CD14-positive monocyte (primary cell): Measurements from ENCODE around the gene SLC22A31. TPM values are rescaled to one million over a fixed set of nuclear protein-coding genes. Genes with fewer than 3 reads are reported as not detected.

Source experiments
- DNase-seq, 3 donors: peaks; one replicate each; pipeline ENCODE4 v3.0.0-alpha.2; 2011 to 2022
- H2AFZ ChIP-seq: 2 replicates; pipeline ENCODE4 v1.6.0; 2012; ENCODE audit warnings: mild to moderate bottlenecking, low read depth, low read length, inconsistent platforms; ENCODE audit not compliant: insufficient read depth, poor library complexity, severe bottlenecking
- H3K27ac ChIP-seq, 2 donors: 1 replicate in 1 of 2; 2 replicates in 1 of 2; pipeline ENCODE4 v1.5.1; 2012 to 2013; ENCODE audit warnings: low read length in 2 of 2, control low read depth in 1 of 2, inconsistent platforms in 1 of 2, low read depth in 1 of 2, mild to moderate bottlenecking in 1 of 2
- H3K27me3 ChIP-seq, 2 donors: one replicate each; pipeline versions ENCODE4 v1.6.0 to v1.6.1; 2011 to 2013; ENCODE audit warnings: low read length in 2 of 2; ENCODE audit not compliant: control insufficient read depth in 2 of 2, insufficient read depth in 2 of 2
- H3K36me3 ChIP-seq, 2 donors: replicated peaks in 1 of 2; 1 replicate in 1 of 2; 2 replicates in 1 of 2; pipeline versions ENCODE4 v1.5.1 to v1.6.1; 2012 to 2013; ENCODE audit warnings: low read length in 2 of 2, control low read depth in 1 of 2, inconsistent platforms in 1 of 2, mild to moderate bottlenecking in 1 of 2; ENCODE audit not compliant: insufficient read depth in 2 of 2, control insufficient read depth in 1 of 2
- H3K4me1 ChIP-seq, 2 donors: 1 replicate in 1 of 2; 2 replicates in 1 of 2; pipeline versions ENCODE4 v1.5.1 to v1.6.1; 2012 to 2013; ENCODE audit warnings: low read length in 2 of 2, control low read depth in 1 of 2, inconsistent platforms in 1 of 2, mild to moderate bottlenecking in 1 of 2, moderate library complexity in 1 of 2; ENCODE audit not compliant: insufficient read depth in 2 of 2, control insufficient read depth in 1 of 2
- H3K4me2 ChIP-seq: replicated peaks from 2 replicates; pipeline ENCODE3; 2012; ENCODE audit warnings: low read length, moderate library complexity, mild to moderate bottlenecking; ENCODE audit not compliant: poor library complexity, severe bottlenecking; ENCODE audit errors: extremely low read depth
- H3K4me3 ChIP-seq, 3 experiments: fragments of 200-600 bp in 1 of 3; sonication (generic) in 1 of 3; replicated peaks in 1 of 3; 1 replicate in 2 of 3; 2 replicates in 1 of 3; pipeline ENCODE4 v1.5.1; 2011 to 2013; ENCODE audit warnings: low read length in 3 of 3, mild to moderate bottlenecking in 3 of 3, control low read depth in 2 of 3, low read depth in 2 of 3, inconsistent platforms in 1 of 3, moderate library complexity in 1 of 3
- H3K79me2 ChIP-seq: 2 replicates; pipeline ENCODE4 v1.6.0; 2012; ENCODE audit warnings: mild to moderate bottlenecking, control low read depth, inconsistent platforms, low read length, moderate library complexity; ENCODE audit not compliant: insufficient read depth
- H3K9ac ChIP-seq: 2 replicates; pipeline ENCODE4 v1.6.0; 2017; ENCODE audit warnings: low read length, mild to moderate bottlenecking; ENCODE audit not compliant: insufficient read depth, poor library complexity, severe bottlenecking
- H3K9me3 ChIP-seq, 2 donors: replicated peaks in 1 of 2; 1 replicate in 1 of 2; 2 replicates in 1 of 2; pipeline versions ENCODE4 v1.5.1 to v1.6.1; 2012 to 2013; ENCODE audit warnings: low read length in 2 of 2, control low read depth in 1 of 2; ENCODE audit not compliant: control insufficient read depth in 1 of 2, insufficient read depth in 1 of 2
- H4K20me1 ChIP-seq: 2 replicates; pipeline ENCODE4 v1.6.0; 2012; ENCODE audit warnings: mild to moderate bottlenecking, low read length, control low read depth, moderate library complexity; ENCODE audit not compliant: insufficient read depth
- H3K27ac Mint-ChIP-seq, 7 donors: one replicate each; pipeline ENCODE4 v1.8.0; 2020; ENCODE audit warnings: mild to moderate bottlenecking in 7 of 7, mixed read lengths in 7 of 7, moderate library complexity in 6 of 7, inconsistent platforms in 2 of 7
- H3K27me3 Mint-ChIP-seq, 3 donors: one replicate each; pipeline ENCODE4 v1.8.0; 2021 to 2022; ENCODE audit warnings: low read depth in 3 of 3, mild to moderate bottlenecking in 3 of 3, mixed read lengths in 3 of 3, moderate library complexity in 3 of 3, inconsistent platforms in 1 of 3
- H3K36me3 Mint-ChIP-seq, 2 donors: one replicate each; pipeline ENCODE4 v1.8.0; 2020; ENCODE audit warnings: mixed read lengths in 2 of 2, inconsistent platforms in 1 of 2, mild to moderate bottlenecking in 1 of 2
- H3K4me1 Mint-ChIP-seq: one replicate; pipeline ENCODE4 v1.8.0; 2020; ENCODE audit warnings: mild to moderate bottlenecking, mixed read lengths
- H3K4me3 Mint-ChIP-seq, 2 donors: one replicate each; pipeline ENCODE4 v1.8.0; 2020; ENCODE audit warnings: mild to moderate bottlenecking in 2 of 2, mixed read lengths in 2 of 2, moderate library complexity in 1 of 2
- H3K9me3 Mint-ChIP-seq, 7 donors: one replicate each; pipeline ENCODE4 v1.8.0; 2020 to 2022; ENCODE audit warnings: mixed read lengths in 7 of 7, mild to moderate bottlenecking in 6 of 7, moderate library complexity in 6 of 7, inconsistent platforms in 2 of 7
- WGBS: methylation state at CpG from one replicate; pipeline ENCODE4 v1.1.5; 2013; ENCODE audit warnings: missing lambda C conversion rate; ENCODE audit not compliant: insufficient coverage; 5-methylcytosine and 5-hydroxymethylcytosine counted together
- intact Hi-C, 2 donors: fragments of 100-400 bp; cut with micrococcal nuclease; formaldehyde crosslinking; loops; one replicate each; pipeline versions ENCODE4 v1.15.0 to v1.15.1; 2023
- polyA plus RNA-seq, 3 donors: library from polyadenylated mRNA; depleted of rRNA in 1 of 3; unstranded in 2 of 3; stranded (reverse) in 1 of 3; fragments of 300-500 nt in 2 of 3; fragments of >200 nt in 1 of 3; fragmentation: Illumina TruSeq in 2 of 3; gene quantifications; 1 replicate in 2 of 3; 2 replicates in 1 of 3; pipeline ENCODE4 v1.2.3, GENCODE V29; 2012 to 2021
- TF ChIP-seq, protein P1 (sequence below): fragments of 200-600 bp; IDR thresholded peaks from one replicate; pipeline ENCODE4 v1.8.0; 2022; ENCODE audit warnings: antibody characterized with exemption, mild to moderate bottlenecking

The SLC22A31 gene
- polyA plus RNA-seq, 3 donors, result 0.29 TPM; not detected in 2

DNA sequence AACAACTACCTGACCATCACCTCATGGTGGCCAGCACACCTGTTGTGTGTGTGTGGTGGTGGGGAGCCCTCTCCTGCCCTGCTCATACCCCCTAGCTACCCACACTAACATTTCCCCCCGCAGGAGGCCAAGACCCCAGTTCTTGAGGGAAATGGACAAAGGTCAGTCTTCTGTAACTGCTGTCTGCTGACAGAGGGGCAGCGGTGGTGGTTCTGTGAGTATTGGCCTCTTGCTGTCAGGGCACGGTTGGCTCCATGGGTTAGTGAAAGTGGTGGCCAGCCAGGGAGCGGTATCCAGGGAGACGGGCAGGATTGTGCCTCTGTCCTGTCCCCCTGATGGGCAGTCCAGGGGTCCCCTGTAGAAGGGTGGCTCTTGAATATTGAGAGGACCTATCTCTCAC, 43.3 kb upstream of the SLC22A31 start:
- Histone ChIP-seq H3K9ac (no peak overlapping the region), H3K27ac (no peak overlapping the region), H3K4me3 (no peak overlapping the region), H3K9me3 (peaks cover 7 to 8% of the 10 kb centered on the region in 2 donors), H3K36me3 (no peaks in the 10 kb centered on the region), H3K4me2 (no peak overlapping the region), H3K27me3 (peaks cover 0 to 19% of the 10 kb centered on the region in 2 donors), H3K79me2 (no peaks in the 10 kb centered on the region), H4K20me1 (no peaks in the 10 kb centered on the region), H3K4me1 (peaks cover 22 to 36% of the 10 kb centered on the region in 2 donors), H2AFZ (no peak overlapping the region)
- peak overlapping the region in 3 of 7 donors; percentile 3 to 26 (median 13) for H3K27ac Mint-ChIP-seq
- 96% methylated on average over 4 of the region's 5 CpGs for WGBS
- DNase-seq, result no peak
- peaks cover 25 to 26% (median 25%) of the 10 kb centered on the region in 3 donors for H3K27me3 Mint-ChIP-seq
- H3K36me3 Mint-ChIP-seq, result no peaks in the 10 kb centered on the region
- no peak overlapping the region for H3K4me3 Mint-ChIP-seq
- peaks cover 20% of the 10 kb centered on the region for H3K4me1 Mint-ChIP-seq
- peaks cover 0 to 12% (median 5%) of the 10 kb centered on the region in 7 donors for H3K9me3 Mint-ChIP-seq
- intact Hi-C loops, result no loop called here
- TF ChIP-seq, protein P1, sequence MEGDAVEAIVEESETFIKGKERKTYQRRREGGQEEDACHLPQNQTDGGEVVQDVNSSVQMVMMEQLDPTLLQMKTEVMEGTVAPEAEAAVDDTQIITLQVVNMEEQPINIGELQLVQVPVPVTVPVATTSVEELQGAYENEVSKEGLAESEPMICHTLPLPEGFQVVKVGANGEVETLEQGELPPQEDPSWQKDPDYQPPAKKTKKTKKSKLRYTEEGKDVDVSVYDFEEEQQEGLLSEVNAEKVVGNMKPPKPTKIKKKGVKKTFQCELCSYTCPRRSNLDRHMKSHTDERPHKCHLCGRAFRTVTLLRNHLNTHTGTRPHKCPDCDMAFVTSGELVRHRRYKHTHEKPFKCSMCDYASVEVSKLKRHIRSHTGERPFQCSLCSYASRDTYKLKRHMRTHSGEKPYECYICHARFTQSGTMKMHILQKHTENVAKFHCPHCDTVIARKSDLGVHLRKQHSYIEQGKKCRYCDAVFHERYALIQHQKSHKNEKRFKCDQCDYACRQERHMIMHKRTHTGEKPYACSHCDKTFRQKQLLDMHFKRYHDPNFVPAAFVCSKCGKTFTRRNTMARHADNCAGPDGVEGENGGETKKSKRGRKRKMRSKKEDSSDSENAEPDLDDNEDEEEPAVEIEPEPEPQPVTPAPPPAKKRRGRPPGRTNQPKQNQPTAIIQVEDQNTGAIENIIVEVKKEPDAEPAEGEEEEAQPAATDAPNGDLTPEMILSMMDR, result no peak

DNA sequence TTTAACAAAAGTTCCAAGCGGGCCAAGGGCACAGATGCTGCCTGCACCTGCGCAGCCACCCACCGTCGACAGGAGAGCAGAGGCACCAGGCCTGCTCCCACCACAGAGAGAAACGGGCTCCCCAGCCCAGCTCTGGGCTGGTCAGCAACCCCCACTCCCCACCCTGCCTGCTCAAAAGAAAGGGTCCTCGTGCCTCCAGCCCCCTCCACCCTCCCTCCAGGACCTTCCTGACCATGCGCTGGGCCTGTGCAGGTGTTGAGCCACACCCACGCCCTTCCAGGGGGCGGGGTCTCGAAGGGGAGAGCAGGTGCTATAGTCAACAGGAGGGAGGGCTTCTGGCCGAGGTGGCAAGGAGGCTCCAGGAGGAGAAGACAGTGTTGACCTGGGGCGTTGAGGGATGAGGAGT, 42.5 kb upstream of the SLC22A31 start:
- H3K9ac ChIP-seq, result no peak overlapping the region
- H3K4me1 ChIP-seq, result peaks cover 22 to 29% of the 10 kb centered on the region in 2 donors
- no peak overlapping the region for H3K4me3 ChIP-seq
- H2AFZ ChIP-seq, result no peak overlapping the region
- WGBS, result 57% methylated on average over 8 of the region's 12 CpGs
- Mint-ChIP-seq H3K9me3 (peaks cover 0 to 3% (median 0%) of the 10 kb centered on the region in 7 donors), H3K36me3 (no peaks in the 10 kb centered on the region), H3K4me3 (no peak overlapping the region), H3K4me1 (peaks cover 19% of the 10 kb centered on the region), H3K27me3 (peaks cover 20 to 21% (median 20%) of the 10 kb centered on the region in 3 donors), H3K27ac (peak overlapping the region in 1 of 7 donors; percentile 31)
- TF ChIP-seq, protein P1, result no peak
- no peak overlapping the region for H3K27ac ChIP-seq
- H4K20me1 ChIP-seq, result no peaks in the 10 kb centered on the region
- no peaks in the 10 kb centered on the region for H3K36me3 ChIP-seq
- peaks cover 0 to 3% of the 10 kb centered on the region in 2 donors for H3K9me3 ChIP-seq
- H3K27me3 ChIP-seq, result peaks cover 0 to 12% of the 10 kb centered on the region in 2 donors
- DNase-seq, result no peak
- H3K4me2 ChIP-seq, result no peak overlapping the region
- intact Hi-C loops, result no loop called here
- no peaks in the 10 kb centered on the region for H3K79me2 ChIP-seq
